GM21526 (cell line): ENCODE results near the gene CYTH2.
"Not testable (repeated sequence)": the region's sequence is repeated elsewhere in the genome, so short reads cannot be mapped to it uniquely, and the experiment has no call there.

ENCODE experiments used
- ATAC-seq: cut with Tn5 transposase; IDR thresholded peaks from one replicate; pipeline ENCODE4 v1.9.1; 2021; ENCODE audit warnings: moderate library complexity; ENCODE audit not compliant: unreplicated experiment, low FRiP score

CYTH2 gene

GRCh38 chr19:48476176-48476575 lies 7.0 kb downstream of the CYTH2 start:
- ATAC-seq, result no peak

- no peak for ATAC-seq
These were observed 8.0 kb downstream of the CYTH2 start for GRCh38 chr19:48477067-48477685.

GRCh38 chr19:48477698-48478338 lies 8.6 kb downstream of the CYTH2 start:
- ATAC-seq, result no peak

- no peak for ATAC-seq
These were observed 9.4 kb downstream of the CYTH2 start for GRCh38 chr19:48478339-48479256.

- no peak for ATAC-seq
These were observed 10.5 kb downstream of the CYTH2 start for GRCh38 chr19:48479686-48480085.

GRCh38 chr19:48480183-48480557 lies 11.0 kb downstream of the CYTH2 start:
- ATAC-seq, result no peak

GRCh38 chr19:48480558-48481500 lies 11.7 kb downstream of the CYTH2 start:
- no peak for ATAC-seq

- no peak for ATAC-seq
These were observed 12.9 kb downstream of the CYTH2 start for GRCh38 chr19:48481846-48482639.

GRCh38 chr19:48483301-48483700 lies 14.1 kb downstream of the CYTH2 start:
- ATAC-seq, result no peak

- ATAC-seq, result no peak
These were observed 15.2 kb downstream of the CYTH2 start for GRCh38 chr19:48484247-48484893.

GRCh38 chr19:48484931-48485612 lies 15.9 kb downstream of the CYTH2 start:
- ATAC-seq, result no peak

- ATAC-seq, result not testable (repeated sequence)
These were observed 17.5 kb downstream of the CYTH2 start for GRCh38 chr19:48486706-48487105.

- ATAC-seq, result no peak
These were observed 18.4 kb downstream of the CYTH2 start for GRCh38 chr19:48487544-48487943.

GRCh38 chr19:48487948-48488347 lies 18.8 kb downstream of the CYTH2 start:
- ATAC-seq, result no peak

- ATAC-seq, result not testable (repeated sequence)
These were observed 19.3 kb downstream of the CYTH2 start for GRCh38 chr19:48488478-48488877.

GRCh38 chr19:48489608-48490216 lies 20.5 kb downstream of the CYTH2 start:
- peak; percentile 32 for ATAC-seq

GRCh38 chr19:48490981-48491792 lies 22.0 kb downstream of the CYTH2 start:
- no peak for ATAC-seq
